22Rv1 (cell line): ENCODE measurements around the gene MROH7.

Experiments used
- ZFX ChIP-seq: fragments of 450-650 bp; IDR thresholded peaks from 2 replicates; pipeline ENCODE4 v1.6.1; 2017; ENCODE audit warnings: antibody characterized with exemption, borderline replicate concordance
- TF ChIP-seq, protein P1 (sequence below): fragments of 450-650 bp; IDR thresholded peaks from 2 replicates; pipeline ENCODE4 v1.5.1; 2017; ENCODE audit warnings: mild to moderate bottlenecking

DNA sequence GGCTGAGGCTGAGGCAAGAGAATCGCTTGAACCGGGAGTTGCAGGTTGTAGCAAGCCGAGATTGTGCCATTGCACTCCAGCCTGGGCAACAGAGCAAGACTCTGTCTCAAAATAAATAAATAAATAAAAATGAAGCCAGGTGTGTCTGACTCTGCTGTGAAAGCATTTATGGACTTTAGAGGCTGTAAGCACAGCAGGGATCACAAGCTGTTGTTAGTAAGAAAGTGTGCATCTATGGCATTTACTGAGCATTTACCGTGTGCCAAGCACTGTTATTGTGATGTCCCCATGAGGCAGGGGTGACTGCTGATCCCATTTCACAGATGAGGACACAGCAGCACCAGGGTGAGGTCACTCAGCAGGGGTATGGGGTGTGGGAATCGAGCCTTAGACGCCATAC is 38.3 kb upstream of the MROH7 start:
- TF ChIP-seq, protein P1, sequence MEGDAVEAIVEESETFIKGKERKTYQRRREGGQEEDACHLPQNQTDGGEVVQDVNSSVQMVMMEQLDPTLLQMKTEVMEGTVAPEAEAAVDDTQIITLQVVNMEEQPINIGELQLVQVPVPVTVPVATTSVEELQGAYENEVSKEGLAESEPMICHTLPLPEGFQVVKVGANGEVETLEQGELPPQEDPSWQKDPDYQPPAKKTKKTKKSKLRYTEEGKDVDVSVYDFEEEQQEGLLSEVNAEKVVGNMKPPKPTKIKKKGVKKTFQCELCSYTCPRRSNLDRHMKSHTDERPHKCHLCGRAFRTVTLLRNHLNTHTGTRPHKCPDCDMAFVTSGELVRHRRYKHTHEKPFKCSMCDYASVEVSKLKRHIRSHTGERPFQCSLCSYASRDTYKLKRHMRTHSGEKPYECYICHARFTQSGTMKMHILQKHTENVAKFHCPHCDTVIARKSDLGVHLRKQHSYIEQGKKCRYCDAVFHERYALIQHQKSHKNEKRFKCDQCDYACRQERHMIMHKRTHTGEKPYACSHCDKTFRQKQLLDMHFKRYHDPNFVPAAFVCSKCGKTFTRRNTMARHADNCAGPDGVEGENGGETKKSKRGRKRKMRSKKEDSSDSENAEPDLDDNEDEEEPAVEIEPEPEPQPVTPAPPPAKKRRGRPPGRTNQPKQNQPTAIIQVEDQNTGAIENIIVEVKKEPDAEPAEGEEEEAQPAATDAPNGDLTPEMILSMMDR, result no peak
- no peak for TF ChIP-seq ZFX
